HG03457 (cell line): Measurements from ENCODE around the gene PIGX.

Experiments
- ATAC-seq: cut with Tn5 transposase; IDR thresholded peaks from one replicate; pipeline ENCODE4 v1.9.1; 2021; ENCODE audit warnings: moderate number of reproducible peaks; ENCODE audit not compliant: unreplicated experiment

The PIGX gene

DNA sequence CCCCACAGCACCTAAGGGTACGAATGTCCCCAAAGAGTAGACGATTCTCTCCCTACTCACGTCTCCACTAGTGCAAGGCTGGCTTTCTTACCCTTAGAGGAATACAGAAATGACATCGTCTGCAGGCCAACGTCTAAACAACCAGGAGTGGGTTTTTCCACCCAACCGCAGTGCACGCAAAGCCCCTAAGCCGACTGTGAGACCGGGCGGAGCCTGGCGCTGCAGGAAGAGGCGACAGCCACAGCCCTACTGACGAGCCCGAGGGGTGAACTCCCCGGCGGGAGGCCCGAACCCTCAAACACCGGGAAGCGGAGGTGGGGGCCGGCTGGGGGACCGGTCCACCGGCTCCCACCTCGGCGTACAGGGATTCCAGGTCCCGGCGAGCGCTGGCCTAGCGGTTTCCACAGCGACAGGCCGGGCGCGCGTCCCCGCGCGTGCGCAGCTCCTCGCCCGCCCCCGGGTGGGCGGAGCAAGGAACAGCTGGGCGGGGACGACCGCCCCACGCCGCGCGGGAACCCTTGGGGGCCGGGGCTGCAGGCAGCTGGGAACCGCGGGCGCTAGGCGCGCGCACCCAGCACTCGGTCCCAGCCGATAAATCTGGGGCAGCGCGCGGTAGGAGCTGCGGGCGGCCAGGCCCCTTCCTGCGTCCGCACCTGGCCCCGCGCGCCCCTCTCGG, at the start of gene PIGX, which contains the start of gene CEP19:
Gene PIGX (plus strand): TSS at position 540 of the 676 bp plus-strand sequence.
Gene CEP19 (minus strand): TSS at position 413 of the 676 bp plus-strand sequence. CDS start 3,593 bp downstream, outside the sequence.
- peak; percentile 70 for ATAC-seq

DNA sequence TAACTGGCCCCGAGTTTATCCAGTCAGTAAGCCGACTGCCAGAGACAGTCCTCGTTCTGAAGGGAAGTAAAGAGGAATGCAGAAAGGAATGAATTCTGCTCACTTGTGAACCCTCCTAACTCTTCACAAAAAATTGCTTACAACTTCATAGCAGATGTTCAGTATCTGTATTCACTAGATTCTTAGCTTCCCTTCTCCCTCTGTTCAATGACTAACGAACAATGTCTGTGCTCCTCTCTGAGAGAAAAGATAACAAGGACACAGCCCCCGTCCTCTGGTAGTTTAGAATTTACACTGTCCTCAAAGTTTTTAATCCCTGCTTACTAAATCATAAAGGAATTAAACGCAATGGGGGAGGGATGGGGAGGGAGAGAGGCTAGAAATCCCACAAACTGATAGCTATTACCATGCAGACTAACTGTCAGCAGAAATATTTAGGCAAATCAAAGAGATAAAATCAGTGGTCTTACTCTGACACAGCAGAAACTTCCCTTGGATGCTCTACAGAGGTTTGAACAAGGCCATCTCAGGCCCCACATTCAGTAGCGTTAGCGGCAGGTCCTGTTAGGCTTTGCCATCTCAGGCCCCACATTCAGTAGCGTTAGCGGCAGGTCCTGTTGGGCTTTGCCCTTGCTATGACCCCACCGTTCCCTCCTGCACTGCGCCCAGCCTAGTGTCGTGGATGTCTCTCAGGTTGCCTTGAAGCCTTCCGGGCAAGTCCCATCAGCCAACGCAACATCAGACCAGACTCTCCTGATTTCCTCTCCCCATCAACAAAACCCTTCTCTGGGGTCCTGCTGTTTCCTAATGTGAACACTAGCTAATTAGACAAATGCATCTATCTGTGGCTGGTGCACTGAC, 49.2 kb upstream of the PIGX start:
- ATAC-seq: no peak

DNA sequence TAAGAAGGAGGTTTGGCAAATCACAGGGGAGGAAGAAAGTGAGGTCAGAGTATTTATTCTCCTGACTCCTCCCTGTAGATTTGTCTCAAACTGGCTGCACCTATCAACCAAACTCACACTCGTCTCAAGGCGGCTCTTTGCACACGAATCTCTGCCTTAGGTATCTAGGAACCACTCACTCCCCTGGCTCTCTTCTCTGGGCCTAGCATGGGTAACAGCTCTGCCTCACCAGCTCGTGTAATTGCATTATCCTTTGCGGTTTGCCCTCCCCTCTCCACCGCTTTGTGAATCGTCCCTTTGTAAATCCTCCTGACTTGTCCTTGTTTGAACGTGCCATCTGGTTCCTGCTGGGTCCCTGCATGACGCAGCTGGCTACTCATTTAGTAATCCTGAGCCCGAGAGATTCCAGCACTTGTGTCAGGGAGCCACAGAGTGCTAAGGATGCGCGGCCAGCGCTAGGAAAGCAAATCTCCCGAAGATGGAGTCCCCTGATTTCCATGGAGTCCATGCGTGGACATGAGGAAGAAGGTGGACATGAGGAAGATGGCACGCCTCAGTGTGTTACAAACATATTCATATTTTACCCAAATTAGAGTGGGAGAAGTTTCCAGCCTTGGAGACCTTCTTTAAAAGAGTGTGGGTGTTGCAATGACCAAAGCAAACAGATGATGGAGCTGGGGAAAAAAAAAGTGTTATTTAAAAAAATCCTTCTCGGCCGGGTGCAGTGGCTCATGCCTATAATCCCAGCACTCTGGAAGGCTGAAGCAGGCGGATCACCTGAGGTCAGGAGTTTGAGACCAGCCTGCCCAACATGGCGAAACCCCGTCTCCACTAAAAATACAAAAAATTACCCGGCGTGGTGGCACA, 45.9 kb upstream of the PIGX start:
- ATAC-seq: no peak

DNA sequence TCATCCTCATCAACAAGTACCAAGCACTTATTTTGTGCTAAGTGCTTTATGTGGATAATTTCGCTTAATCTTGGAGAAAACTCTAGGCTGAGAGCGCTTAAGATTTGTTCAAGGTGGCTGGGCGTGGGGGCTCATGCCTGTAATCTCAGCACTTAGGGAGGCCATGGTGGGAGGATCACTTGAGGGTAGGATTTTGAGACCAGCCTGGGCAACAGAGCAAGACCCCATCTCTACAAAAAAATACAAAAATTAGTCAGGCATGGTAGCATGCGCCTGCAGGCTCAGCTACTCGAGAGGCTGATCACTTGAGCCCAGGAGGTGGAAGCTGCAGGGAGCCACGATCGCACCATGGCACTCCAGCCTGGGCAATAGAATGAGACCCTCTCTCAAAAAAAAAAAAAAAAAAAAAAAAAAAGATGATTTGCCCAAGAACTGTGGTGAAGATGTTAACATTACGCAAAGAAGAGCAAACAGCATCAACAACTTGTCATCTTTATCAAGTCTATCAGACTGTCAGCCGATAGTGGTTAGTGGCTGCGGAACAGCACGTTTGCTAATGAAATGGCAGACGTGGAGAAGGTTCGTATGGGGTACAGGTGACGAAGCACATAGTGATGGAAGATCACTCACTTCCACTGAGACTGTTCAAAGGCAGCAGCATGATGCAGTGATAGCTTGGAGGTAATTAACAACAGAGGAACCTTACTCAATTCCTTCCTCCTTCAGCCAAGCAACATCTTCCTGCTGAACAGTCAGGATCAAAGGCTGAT, 44.9 kb upstream of the PIGX start:
- no peak for ATAC-seq

DNA sequence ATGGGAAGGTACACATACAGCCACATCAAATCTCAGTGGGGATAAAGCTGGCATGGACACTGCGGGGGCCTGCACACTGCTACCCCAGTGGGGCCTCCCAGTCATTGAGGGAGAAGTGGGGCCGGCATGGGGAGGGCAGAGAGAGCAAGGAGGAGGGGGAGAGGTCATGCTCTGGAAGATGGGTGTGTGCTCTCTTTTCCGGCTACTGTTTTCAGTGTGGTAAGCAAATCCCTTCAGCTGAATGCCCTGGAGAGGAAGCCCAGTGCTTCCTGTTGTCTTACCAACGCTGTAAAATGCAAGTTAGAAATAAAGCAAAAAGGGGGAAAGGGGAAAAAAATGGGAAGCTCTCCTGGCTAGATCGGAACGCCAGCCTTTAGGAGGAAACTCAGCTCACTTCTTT, 41.8 kb upstream of the PIGX start:
- ATAC-seq: no peak

DNA sequence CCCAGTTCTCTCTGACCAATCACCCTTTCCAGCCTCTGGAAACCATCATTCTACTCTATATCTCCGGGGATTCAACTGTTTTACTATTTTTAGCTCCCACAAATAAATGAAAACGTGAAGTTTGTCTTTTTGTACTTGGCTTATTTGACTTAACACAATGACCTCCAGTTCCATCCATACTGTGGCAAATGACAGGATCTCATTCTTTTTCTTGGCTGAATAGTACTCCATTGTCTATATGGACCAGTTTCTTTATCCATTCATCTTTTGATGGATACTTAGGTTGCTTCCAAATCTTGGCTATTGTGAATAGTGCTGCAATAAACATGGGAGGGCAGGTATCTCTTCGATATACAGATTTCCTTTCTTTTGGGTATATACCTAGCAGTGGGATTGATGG, 38.5 kb upstream of the PIGX start:
- ATAC-seq: no peak

DNA sequence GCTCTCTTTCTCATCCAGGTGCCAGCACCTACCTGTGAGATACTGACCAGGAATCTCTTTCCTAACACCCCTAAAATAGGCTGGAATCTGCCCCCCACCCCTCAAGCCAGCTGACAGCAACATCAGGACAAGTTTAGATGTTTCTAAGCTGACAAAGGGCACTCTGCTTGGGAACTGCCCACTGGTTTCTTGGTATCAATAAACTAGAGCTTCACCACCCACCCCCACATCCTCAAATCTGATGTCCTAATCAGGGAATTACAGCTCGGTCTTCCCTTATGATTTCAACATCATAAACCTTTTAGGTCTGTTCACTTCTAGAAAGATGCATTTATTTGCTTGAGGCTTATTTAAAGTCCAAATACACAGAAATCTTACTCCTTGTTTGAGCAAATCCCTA, 34.8 kb upstream of the PIGX start:
- ATAC-seq: no peak

DNA sequence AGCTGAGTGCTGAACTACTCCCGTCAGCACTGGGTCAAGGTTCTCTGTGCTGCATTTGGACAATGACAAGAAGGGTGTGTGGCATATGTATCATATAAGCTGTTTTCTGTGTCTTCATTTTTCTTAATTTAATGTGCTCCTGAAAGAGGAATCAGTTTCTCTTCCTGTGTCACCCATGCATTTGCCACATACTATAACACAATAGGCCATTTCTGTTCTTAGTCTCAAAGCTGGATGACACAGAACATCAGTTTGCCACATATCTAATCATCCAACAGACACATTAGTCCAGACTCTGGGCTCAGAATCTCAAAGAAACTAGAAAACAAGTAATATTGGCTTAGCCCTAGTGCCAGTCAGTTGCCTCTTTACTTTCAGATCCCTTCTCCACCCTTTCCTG, 34.2 kb upstream of the PIGX start:
- ATAC-seq: no peak

DNA sequence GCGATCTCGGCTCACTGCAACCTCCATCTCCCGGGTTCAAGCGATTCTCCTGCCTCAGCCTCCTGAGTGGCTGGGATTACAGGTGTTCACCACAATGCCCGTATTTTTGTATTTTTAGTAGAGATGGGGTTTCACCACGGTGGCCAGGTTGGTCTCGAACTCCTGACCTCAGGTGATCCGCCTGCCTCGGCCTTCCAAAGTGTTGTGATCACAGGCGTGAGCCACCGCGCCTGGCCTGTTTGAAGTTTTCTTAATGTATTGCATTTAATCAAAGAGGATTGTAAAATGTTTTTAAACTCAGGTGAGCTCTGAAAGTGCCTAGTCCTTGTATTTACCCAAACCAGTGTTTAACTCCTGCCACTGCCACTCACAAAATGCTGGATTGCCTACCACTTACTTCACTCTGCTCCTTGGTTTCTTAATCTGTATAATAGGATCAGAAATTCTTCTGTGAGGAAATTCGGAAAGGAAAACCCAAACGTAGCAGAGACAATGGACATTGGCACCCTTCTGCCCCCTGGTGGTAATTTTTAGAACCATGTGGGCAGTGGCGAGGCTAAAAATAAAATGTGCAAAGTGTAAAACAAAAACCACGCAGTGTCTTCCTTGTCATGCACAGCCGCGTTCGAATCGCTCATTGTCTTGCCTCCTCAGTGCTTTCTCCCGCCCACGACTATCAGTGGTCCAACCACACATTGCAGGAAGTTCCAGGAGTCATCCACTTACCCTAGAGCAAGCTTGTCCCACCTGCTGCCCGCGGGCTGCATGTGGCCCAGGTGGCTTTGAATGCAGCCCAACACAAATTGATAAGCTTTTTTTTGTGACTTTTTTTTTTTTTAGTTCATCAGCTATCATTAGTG, 27.4 kb upstream of the PIGX start:
- peak; percentile 70 for ATAC-seq

DNA sequence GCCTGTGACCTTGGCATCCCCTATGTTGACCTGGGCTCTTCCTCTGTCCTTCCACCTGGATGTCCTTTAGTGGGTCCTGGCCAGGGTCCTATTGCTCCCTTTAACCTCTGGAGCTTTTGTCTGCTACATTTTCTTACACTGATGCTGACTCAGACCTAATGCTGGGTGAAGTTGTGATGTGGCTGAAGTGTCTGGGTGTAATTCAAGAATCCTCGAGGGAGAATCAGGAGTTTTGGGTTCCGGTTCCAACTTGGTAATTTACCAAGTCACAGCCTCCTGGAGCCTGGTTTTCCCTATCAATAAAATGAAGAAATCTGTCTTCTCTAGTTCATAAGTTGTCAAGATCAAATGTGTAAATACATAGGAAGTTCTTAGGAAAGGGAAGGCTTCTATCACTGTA, 25.7 kb upstream of the PIGX start:
- no peak for ATAC-seq

DNA sequence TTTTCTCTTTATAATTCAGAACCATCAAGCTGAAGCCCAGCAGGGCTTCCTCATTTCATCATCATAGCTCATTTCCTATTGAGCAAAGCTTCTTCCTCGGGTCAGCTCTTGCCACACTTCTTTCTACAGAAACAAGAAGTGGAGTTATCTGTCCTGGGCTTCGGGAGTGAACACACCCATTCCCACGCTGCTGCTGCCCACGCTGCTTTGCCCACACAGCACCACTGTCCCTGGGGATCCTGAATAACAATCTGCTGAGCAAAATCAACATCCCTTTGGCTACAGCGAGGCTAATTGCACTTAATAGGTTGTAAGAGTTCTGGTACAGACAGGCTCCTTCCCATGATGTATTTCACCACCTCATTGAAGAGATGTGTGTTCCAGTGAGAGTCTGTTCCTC, 23.8 kb upstream of the PIGX start:
- no peak for ATAC-seq

DNA sequence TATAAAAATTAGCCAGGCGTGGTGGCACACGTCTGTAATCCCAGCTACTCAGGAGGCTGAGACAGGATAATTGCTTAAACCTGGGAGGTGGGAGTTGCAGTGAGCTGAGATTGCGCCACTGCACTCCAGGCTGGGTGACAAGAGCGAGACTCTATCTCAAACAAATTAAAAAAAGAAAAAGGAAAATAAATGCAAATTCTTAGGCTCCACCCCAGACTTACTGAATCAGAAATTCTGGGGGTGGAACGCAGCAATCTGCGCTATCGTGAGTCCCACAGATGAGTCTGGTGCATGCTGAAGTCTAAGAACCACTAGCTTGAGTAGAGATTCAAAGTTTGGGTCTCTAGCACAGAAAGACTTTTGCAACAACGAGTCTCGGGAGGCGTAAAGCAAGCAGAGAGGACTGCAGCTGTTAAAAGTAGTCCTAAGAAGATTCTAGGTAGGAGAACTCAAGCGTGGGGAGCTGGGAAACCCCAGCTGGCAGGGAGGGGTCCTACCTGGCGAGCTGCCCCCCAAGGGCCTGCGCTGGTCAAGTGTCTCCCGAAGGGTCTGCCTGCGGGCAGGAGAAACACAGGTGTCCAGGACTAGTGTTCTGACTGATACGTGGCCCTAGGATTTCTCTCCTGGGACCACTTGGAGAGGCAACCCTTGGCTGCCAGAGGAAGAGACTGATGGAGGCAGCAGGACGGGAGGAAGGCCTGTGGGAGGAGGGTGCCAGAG, 22.1 kb upstream of the PIGX start:
- ATAC-seq: no peak

DNA sequence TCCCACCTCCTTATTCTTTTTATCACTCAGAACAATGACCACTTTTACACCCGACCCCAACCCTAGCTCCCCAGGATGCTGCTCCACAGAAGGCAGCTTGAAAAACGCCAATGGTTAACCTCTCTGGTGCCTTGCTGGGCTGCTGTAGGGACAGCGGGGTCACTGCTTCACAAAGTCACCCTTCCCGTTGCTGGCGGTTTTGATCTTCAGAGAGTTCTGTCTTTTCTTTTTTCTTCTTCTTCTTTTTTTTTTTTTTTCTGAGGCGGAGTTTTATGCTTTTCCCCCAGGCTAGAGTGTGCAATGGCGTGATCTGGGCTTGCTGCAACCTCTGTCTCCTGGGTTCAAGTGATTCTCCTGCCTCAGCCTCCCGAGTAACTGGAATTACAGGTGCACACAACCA, 20.8 kb upstream of the PIGX start:
- no peak for ATAC-seq

DNA sequence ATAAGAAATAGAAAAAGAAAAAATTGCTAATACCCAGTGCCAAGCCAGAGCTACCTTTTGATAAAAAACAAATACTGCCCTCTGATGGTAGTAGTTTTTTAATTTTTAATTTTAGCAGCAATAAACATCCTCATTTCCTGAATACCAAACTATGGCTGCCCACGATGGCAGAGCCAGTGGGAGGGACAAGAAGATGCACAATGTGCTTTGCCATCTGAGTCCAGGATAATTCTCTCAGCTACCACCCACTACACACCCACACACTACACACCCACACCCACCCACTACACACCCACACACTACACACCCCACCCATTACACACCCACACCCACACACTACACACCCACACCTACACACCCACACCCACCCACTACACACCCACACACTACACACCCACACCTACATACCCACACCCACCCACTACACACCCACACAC, 18.0 kb upstream of the PIGX start:
- ATAC-seq: no peak

DNA sequence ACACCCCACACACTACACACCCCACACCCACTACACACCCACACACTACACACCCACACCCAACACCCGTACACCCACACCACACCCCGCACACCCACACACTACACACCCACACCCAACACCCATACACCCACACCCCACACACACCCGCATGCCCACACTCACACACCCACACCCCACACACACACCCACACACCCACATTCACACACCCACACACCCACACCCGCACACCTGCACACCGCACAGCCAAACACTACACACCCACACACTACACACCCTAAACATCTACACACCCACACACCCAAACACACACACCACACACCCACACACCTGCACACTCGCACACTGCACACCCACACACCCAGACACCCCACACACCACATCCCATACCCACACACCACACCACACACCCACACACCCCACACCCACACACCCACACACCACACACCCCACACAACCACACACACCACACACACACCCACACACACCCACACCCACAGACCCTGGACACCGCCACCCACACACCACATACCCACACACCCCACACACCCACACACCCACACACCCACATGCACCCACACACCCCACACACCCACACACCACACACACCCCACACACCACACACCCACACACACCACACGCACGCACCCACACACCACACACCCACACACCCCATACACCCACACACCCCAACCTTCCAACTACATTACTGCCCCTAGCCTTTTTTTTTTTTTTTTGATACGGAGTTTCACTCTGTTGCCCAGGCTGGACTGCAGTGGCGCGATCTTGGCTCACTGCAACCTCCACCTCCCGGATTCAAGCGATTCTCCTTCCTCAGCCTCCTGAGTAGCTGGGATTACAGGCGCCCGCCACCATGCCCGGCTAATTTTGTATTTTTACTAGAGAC, 17.0 kb upstream of the PIGX start:
- no peak for ATAC-seq

DNA sequence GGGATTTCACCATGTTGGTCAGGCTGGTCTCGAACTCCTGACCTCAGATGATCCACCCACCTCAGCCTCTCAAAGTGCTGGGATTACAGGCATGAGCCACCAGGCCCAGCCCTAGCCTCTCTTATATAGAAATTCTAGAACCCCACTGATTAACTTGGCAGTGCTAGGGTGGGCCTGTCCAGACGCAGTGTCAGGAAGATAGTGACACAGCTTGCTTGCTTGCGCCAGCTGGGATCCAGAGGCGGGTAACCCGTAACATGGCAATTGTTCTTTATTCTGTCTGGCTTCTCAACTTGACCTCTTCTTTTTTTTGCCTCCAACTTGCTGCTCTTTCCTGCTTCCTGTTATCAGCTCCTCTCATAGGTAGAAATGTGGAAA, 16.3 kb upstream of the PIGX start:
- ATAC-seq: no peak

DNA sequence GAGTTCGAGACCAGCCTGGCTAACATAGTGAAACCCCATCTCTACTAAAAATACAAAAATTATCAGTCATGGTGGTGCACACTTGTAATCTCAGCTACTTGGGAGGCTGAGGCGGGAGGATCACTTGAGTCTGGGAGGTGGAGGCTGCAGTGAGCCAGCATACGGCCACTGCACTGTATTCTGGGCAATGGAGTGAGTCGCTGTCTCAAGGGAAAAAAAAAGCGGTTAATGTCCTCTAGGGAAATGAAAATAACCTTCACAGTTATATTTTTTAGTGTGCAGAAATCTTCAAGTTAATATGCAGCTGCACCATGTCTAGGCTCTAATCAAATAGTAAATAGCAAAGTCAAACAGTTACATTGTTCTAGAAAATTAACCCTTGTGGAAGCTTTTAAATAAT, 14.9 kb upstream of the PIGX start:
- ATAC-seq: no peak

DNA sequence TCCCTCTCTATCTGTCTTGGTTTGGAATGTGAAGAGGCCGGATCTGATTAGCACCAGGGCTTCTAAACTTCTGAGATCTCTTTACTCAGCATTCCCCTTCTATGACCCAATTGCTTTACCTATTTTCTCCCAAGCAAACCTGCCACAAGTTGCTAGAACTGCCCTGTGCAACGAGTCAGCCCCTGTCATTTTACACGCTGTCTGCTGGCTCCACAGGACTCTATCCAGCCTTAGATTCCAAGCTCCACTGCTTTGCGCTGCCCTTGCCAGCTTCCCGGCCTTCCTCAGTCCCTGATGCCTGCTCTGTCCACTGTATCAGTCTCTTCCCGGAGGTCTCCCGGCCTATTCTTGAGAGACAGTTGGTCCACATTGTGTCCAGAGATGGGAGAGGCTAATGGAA, 12.4 kb upstream of the PIGX start:
- no peak for ATAC-seq
